WTC11 (cell line): ENCODE data around the gene MANBA. TPM values are rescaled to one million over a fixed set of nuclear protein-coding genes. Genes with fewer than 3 reads are reported as not detected.

ENCODE experiments used
- ATAC-seq: fragments of 200-7000 bp; cut with Tn5 transposase; 2 replicates; pipeline ENCODE4 v1.10.0; 2021; ENCODE audit warnings: mild to moderate bottlenecking, moderate library complexity
- CTCF ChIA-PET: fragments of 300-600 bp; sonication (Branson Sonifier 250); formaldehyde crosslinking; loops from one replicate; lab custom pipeline; 2021; ENCODE audit warnings: antibody characterized with exemption; lab: Charles Lee
- POLR2A ChIA-PET: fragments of 350-600 bp; sonication (Branson Sonifier 250); formaldehyde crosslinking; loops from one replicate; lab custom pipeline; 2021; ENCODE audit warnings: antibody characterized with exemption; lab: Charles Lee
- DNase-seq: peaks from one replicate; pipeline ENCODE4 v3.0.0; 2021; ENCODE audit warnings: low spot score
- H3K27ac Mint-ChIP-seq: 2 replicates; pipeline ENCODE4 v1.8.0; 2021; ENCODE audit warnings: mixed read lengths
- H3K27me3 Mint-ChIP-seq: 2 replicates; pipeline ENCODE4 v1.8.0; 2021; ENCODE audit warnings: low read depth, mild to moderate bottlenecking, moderate library complexity, mixed read lengths
- H3K36me3 Mint-ChIP-seq: 2 replicates; pipeline ENCODE4 v1.8.0; 2021; ENCODE audit warnings: mixed read lengths
- H3K4me1 Mint-ChIP-seq: 2 replicates; pipeline ENCODE4 v1.8.0; 2022; ENCODE audit warnings: mixed read lengths
- H3K4me3 Mint-ChIP-seq: 2 replicates; pipeline ENCODE4 v1.8.0; 2021; ENCODE audit warnings: mild to moderate bottlenecking, moderate library complexity, mixed read lengths
- H3K9me3 Mint-ChIP-seq: 2 replicates; pipeline ENCODE4 v1.8.0; 2021; ENCODE audit warnings: mixed read lengths
- AR ChIP-seq: fragments of 250-450 bp; sonication (Bioruptor Pico); IDR thresholded peaks from 2 replicates; pipeline ENCODE4 v1.9.0; 2021; ENCODE audit warnings: mild to moderate bottlenecking
- ELF4 ChIP-seq: sonication (generic); formaldehyde crosslinking; IDR thresholded peaks from 2 replicates; pipeline ENCODE4 v1.8.1; 2022; ENCODE audit warnings: low read depth, mild to moderate bottlenecking, moderate library complexity, missing genetic modification reagents
- ETV6 ChIP-seq: sonication (generic); formaldehyde crosslinking; IDR thresholded peaks from 2 replicates; pipeline ENCODE4 v1.8.1; 2022; ENCODE audit warnings: mild to moderate bottlenecking, missing genetic modification reagents
- FOXK1 ChIP-seq: sonication (generic); formaldehyde crosslinking; IDR thresholded peaks from 2 replicates; pipeline ENCODE4 v1.8.0; 2022; ENCODE audit warnings: mild to moderate bottlenecking, moderate library complexity, missing genetic modification reagents
- GTF2I ChIP-seq: fragments of 250-450 bp; sonication (Bioruptor Pico); conservative IDR thresholded peaks from 2 replicates; pipeline ENCODE4 v1.4.0; 2021; ENCODE audit warnings: mild to moderate bottlenecking
- JAZF1 ChIP-seq: fragments of 250-450 bp; sonication (Bioruptor Pico); IDR thresholded peaks from 2 replicates; pipeline ENCODE4 v1.9.0; 2021; ENCODE audit warnings: moderate library complexity, mild to moderate bottlenecking, inconsistent platforms
- NR3C1 ChIP-seq: sonication (generic); formaldehyde crosslinking; conservative IDR thresholded peaks from 2 replicates; pipeline ENCODE4 v1.8.1; 2023; ENCODE audit warnings: low read depth, mild to moderate bottlenecking, missing genetic modification reagents
- SMAD3 ChIP-seq: sonication (generic); formaldehyde crosslinking; IDR thresholded peaks from 2 replicates; pipeline ENCODE4 v1.8.0; 2022; ENCODE audit warnings: missing genetic modification reagents, mild to moderate bottlenecking, borderline replicate concordance
- TEAD4 ChIP-seq: sonication (generic); formaldehyde crosslinking; IDR thresholded peaks from 2 replicates; pipeline ENCODE4 v1.8.0; 2022; ENCODE audit warnings: mild to moderate bottlenecking, missing genetic modification reagents
- ZBTB21 ChIP-seq: sonication (generic); formaldehyde crosslinking; IDR thresholded peaks from 2 replicates; pipeline ENCODE4 v1.8.1; 2023; ENCODE audit warnings: mild to moderate bottlenecking, missing genetic modification reagents, borderline replicate concordance
- ZNF121 ChIP-seq: sonication (generic); formaldehyde crosslinking; IDR thresholded peaks from 2 replicates; pipeline ENCODE4 v1.8.0; 2023; ENCODE audit warnings: missing genetic modification reagents
- ZNF396 ChIP-seq: fragments of 250-450 bp; sonication (Bioruptor Pico); IDR thresholded peaks from 2 replicates; pipeline ENCODE4 v1.8.0; 2021; ENCODE audit warnings: mild to moderate bottlenecking, moderate library complexity, borderline replicate concordance
- ZNF416 ChIP-seq: fragments of 250-450 bp; sonication (Bioruptor Pico); IDR thresholded peaks from 2 replicates; pipeline ENCODE4 v1.9.0; 2021; ENCODE audit warnings: mild to moderate bottlenecking, inconsistent platforms
- ZSCAN18 ChIP-seq: fragments of 250-450 bp; sonication (Bioruptor Pico); IDR thresholded peaks from 2 replicates; pipeline ENCODE4 v2.1.2; 2022; ENCODE audit warnings: mild to moderate bottlenecking, moderate library complexity
- total RNA-seq: library from RNA; stranded (reverse); gene quantifications from 3 replicates; pipeline ENCODE4 v1.2.3, GENCODE V29; 2021
- TF ChIP-seq, protein P1 (sequence below): sonication (generic); formaldehyde crosslinking; conservative IDR thresholded peaks from 2 replicates; pipeline ENCODE4 v1.8.1; 2023; ENCODE audit warnings: mild to moderate bottlenecking, low read depth, missing genetic modification reagents, moderate library complexity
- TF ChIP-seq, protein P2 (sequence below): sonication (generic); formaldehyde crosslinking; IDR thresholded peaks from 2 replicates; pipeline ENCODE4 v1.8.0; 2022; ENCODE audit warnings: mild to moderate bottlenecking, missing genetic modification reagents
- TF ChIP-seq, protein P3 (sequence below): sonication (generic); formaldehyde crosslinking; IDR thresholded peaks from 2 replicates; pipeline ENCODE4 v1.8.0; 2022; ENCODE audit warnings: mild to moderate bottlenecking, missing genetic modification reagents
- TF ChIP-seq, protein P4 (sequence below): sonication (generic); formaldehyde crosslinking; IDR thresholded peaks from 2 replicates; pipeline ENCODE4 v1.8.1; 2022; ENCODE audit warnings: missing genetic modification reagents, borderline replicate concordance
- TF ChIP-seq, protein P5 (sequence below): sonication (generic); formaldehyde crosslinking; IDR thresholded peaks from 2 replicates; pipeline ENCODE4 v1.8.1; 2023; ENCODE audit warnings: mild to moderate bottlenecking, missing genetic modification reagents, moderate library complexity
- TF ChIP-seq, protein P6 (sequence below): sonication (generic); formaldehyde crosslinking; IDR thresholded peaks from 2 replicates; pipeline ENCODE4 v1.8.1; 2022; ENCODE audit warnings: low read depth, mild to moderate bottlenecking, moderate library complexity, missing genetic modification reagents, borderline replicate concordance

The MANBA gene
- total RNA-seq, 1 experiment from 2014 or later = 35.1 TPM

DNA sequence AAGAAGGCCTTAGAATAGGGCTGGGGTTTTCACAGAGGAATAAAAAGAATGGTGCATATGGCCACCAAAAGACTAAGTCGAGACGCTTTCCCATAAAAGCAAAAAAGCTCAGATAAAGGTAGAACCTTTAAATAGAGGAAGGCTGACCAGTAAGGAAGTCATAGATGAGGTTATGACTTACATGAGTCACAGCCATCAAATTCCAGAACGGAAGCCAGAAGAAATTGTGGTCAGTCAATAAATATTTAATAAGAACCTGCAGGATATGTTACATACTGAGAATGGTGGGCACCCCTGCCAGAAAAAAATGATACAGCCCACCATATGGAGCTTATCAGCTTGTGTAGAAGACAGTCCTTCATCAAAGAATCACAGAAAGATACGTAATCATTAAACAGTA lies 120.1 kb downstream of the MANBA start (continued):
- TF ChIP-seq JAZF1 (CRISPR knock-in tag) = no peak

- ATAC-seq (no peak), DNase-seq (no peak)
- POLR2A ChIA-PET = no interaction called here
- Mint-ChIP-seq H3K4me1 (no peaks in the 10 kb centered on the region), H3K9me3 (no peaks in the 10 kb centered on the region), H3K27me3 (no peaks in the 10 kb centered on the region), H3K4me3 (no peak overlapping the region), H3K36me3 (peaks cover 21% of the 10 kb centered on the region), H3K27ac (no peak overlapping the region)
- TF ChIP-seq AR (CRISPR knock-in tag) (no peak), ZNF416 (CRISPR knock-in tag) (no peak), ZNF121 (no peak), SMAD3 (no peak), NR3C1 (CRISPR knock-in tag) (no peak), FOXK1 (no peak), ZBTB21 (CRISPR knock-in tag) (no peak)
- TF ChIP-seq, protein P1, sequence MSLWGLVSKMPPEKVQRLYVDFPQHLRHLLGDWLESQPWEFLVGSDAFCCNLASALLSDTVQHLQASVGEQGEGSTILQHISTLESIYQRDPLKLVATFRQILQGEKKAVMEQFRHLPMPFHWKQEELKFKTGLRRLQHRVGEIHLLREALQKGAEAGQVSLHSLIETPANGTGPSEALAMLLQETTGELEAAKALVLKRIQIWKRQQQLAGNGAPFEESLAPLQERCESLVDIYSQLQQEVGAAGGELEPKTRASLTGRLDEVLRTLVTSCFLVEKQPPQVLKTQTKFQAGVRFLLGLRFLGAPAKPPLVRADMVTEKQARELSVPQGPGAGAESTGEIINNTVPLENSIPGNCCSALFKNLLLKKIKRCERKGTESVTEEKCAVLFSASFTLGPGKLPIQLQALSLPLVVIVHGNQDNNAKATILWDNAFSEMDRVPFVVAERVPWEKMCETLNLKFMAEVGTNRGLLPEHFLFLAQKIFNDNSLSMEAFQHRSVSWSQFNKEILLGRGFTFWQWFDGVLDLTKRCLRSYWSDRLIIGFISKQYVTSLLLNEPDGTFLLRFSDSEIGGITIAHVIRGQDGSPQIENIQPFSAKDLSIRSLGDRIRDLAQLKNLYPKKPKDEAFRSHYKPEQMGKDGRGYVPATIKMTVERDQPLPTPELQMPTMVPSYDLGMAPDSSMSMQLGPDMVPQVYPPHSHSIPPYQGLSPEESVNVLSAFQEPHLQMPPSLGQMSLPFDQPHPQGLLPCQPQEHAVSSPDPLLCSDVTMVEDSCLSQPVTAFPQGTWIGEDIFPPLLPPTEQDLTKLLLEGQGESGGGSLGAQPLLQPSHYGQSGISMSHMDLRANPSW (CRISPR knock-in tag) = no peak
- TF ChIP-seq, protein P2, sequence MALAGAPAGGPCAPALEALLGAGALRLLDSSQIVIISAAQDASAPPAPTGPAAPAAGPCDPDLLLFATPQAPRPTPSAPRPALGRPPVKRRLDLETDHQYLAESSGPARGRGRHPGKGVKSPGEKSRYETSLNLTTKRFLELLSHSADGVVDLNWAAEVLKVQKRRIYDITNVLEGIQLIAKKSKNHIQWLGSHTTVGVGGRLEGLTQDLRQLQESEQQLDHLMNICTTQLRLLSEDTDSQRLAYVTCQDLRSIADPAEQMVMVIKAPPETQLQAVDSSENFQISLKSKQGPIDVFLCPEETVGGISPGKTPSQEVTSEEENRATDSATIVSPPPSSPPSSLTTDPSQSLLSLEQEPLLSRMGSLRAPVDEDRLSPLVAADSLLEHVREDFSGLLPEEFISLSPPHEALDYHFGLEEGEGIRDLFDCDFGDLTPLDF (CRISPR knock-in tag) = no peak
- TF ChIP-seq, protein P3, sequence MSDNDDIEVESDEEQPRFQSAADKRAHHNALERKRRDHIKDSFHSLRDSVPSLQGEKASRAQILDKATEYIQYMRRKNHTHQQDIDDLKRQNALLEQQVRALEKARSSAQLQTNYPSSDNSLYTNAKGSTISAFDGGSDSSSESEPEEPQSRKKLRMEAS (CRISPR knock-in tag) = no peak
- TF ChIP-seq, protein P4, sequence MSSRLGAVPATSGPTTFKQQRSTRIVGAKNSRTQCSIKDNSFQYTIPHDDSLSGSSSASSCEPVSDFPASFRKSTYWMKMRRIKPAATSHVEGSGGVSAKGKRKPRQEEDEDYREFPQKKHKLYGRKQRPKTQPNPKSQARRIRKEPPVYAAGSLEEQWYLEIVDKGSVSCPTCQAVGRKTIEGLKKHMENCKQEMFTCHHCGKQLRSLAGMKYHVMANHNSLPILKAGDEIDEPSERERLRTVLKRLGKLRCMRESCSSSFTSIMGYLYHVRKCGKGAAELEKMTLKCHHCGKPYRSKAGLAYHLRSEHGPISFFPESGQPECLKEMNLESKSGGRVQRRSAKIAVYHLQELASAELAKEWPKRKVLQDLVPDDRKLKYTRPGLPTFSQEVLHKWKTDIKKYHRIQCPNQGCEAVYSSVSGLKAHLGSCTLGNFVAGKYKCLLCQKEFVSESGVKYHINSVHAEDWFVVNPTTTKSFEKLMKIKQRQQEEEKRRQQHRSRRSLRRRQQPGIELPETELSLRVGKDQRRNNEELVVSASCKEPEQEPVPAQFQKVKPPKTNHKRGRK = no peak
- TF ChIP-seq, protein P5, sequence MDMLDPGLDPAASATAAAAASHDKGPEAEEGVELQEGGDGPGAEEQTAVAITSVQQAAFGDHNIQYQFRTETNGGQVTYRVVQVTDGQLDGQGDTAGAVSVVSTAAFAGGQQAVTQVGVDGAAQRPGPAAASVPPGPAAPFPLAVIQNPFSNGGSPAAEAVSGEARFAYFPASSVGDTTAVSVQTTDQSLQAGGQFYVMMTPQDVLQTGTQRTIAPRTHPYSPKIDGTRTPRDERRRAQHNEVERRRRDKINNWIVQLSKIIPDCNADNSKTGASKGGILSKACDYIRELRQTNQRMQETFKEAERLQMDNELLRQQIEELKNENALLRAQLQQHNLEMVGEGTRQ (CRISPR knock-in tag) = no peak
- CTCF ChIA-PET = no interaction called here
Measured at GRCh38 chr4:102639598-102639997, 121.2 kb downstream of the MANBA start.

- Mint-ChIP-seq H3K36me3 (peaks cover 21% of the 10 kb centered on the region), H3K27ac (no peak overlapping the region), H3K9me3 (no peaks in the 10 kb centered on the region), H3K4me3 (no peak overlapping the region), H3K27me3 (no peaks in the 10 kb centered on the region), H3K4me1 (no peaks in the 10 kb centered on the region)
- no peak for ATAC-seq
- ChIA-PET CTCF (no interaction called here), POLR2A (no interaction called here)
- DNase-seq = no peak
- TF ChIP-seq ELF4 (CRISPR knock-in tag) (no peak), ZNF396 (CRISPR knock-in tag) (no peak), ETV6 (CRISPR knock-in tag) (no peak), ZSCAN18 (no peak), GTF2I (no peak), TEAD4 (CRISPR knock-in tag) (no peak)
- TF ChIP-seq, protein P6, sequence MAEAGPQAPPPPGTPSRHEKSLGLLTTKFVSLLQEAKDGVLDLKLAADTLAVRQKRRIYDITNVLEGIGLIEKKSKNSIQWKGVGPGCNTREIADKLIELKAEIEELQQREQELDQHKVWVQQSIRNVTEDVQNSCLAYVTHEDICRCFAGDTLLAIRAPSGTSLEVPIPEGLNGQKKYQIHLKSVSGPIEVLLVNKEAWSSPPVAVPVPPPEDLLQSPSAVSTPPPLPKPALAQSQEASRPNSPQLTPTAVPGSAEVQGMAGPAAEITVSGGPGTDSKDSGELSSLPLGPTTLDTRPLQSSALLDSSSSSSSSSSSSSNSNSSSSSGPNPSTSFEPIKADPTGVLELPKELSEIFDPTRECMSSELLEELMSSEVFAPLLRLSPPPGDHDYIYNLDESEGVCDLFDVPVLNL (CRISPR knock-in tag) = no peak
- TF ChIP-seq, protein P4 = no peak
Measured at GRCh38 chr4:102638621-102639020, 122.1 kb downstream of the MANBA start.
